ENCODE measurements around the gene RAB3D.

Gene RAB3D

GRCh38 chr19:11370744-11371143 is 31.3 kb upstream of the RAB3D start:
- H3K9ac ChIP-seq (ENCODE audit: low read length) = no peak overlapping the region
- H3K27me3 ChIP-seq (ENCODE audit: low read length) = no peaks in the 10 kb centered on the region
- peaks cover 5% of the 10 kb centered on the region; the same call in 1 of the 2 replicates for H3K79me2 ChIP-seq (ENCODE audit: insufficient read depth, low read length)
- H3K27ac ChIP-seq (ENCODE audit: low read depth, low read length) = no peak overlapping the region
- H2AFZ ChIP-seq (ENCODE audit: low read depth, low read length, severe bottlenecking) = no peak overlapping the region
- H3F3A ChIP-seq (ENCODE audit: insufficient read depth) = no peaks in the 10 kb centered on the region
- H3K4me2 ChIP-seq (ENCODE audit: low read depth, low read length, poor library complexity, severe bottlenecking) = no peak overlapping the region
- no peaks in the 10 kb centered on the region for H3K9me3 ChIP-seq (ENCODE audit: insufficient read depth, low read length)
- no peaks in the 10 kb centered on the region for H4K20me1 ChIP-seq (ENCODE audit: low read depth, low read length)
- H3K4me3 ChIP-seq (ENCODE audit: insufficient read depth, low read length, poor library complexity, severe bottlenecking) = no peak overlapping the region
- H3K9me2 ChIP-seq (replicated peaks; ENCODE audit: insufficient read depth, low read length) = no peaks in the 10 kb centered on the region
- no peak for TF ChIP-seq CTCF (IDR thresholded peaks at IDR 0.05; ENCODE audit: insufficient read depth, low read length, poor library complexity, severe bottlenecking)
- TF ChIP-seq EZH2phosphoT487 (conservative IDR thresholded peaks at IDR 0.05; ENCODE audit: low read length) = no peak
- no peaks in the 10 kb centered on the region for H3K36me3 ChIP-seq (ENCODE audit: low read length)

GRCh38 chr19:11367528-11367927 is 28.1 kb upstream of the RAB3D start:
- no peak overlapping the region for H2AFZ ChIP-seq (ENCODE audit: low read depth, low read length, severe bottlenecking)
- no peaks in the 10 kb centered on the region for H3K27me3 ChIP-seq (ENCODE audit: low read length)
- H3K4me2 ChIP-seq (ENCODE audit: low read depth, low read length, poor library complexity, severe bottlenecking) = no peak overlapping the region
- H3K36me3 ChIP-seq (ENCODE audit: low read length) = no peaks in the 10 kb centered on the region
- no peaks in the 10 kb centered on the region for H3K9me3 ChIP-seq (ENCODE audit: insufficient read depth, low read length)
- H3K9ac ChIP-seq (ENCODE audit: low read length) = no peak overlapping the region
- H4K20me1 ChIP-seq (ENCODE audit: low read depth, low read length) = no peaks in the 10 kb centered on the region
- no peaks in the 10 kb centered on the region for H3K9me2 ChIP-seq (replicated peaks; ENCODE audit: insufficient read depth, low read length)
- H3K4me3 ChIP-seq (ENCODE audit: insufficient read depth, low read length, poor library complexity, severe bottlenecking) = no peak overlapping the region
- no peaks in the 10 kb centered on the region for H3K79me2 ChIP-seq (ENCODE audit: insufficient read depth, low read length)
- no peaks in the 10 kb centered on the region for H3F3A ChIP-seq (ENCODE audit: insufficient read depth)
- TF ChIP-seq EZH2phosphoT487 (conservative IDR thresholded peaks at IDR 0.05; ENCODE audit: low read length) = no peak
- TF ChIP-seq CTCF (IDR thresholded peaks at IDR 0.05; ENCODE audit: insufficient read depth, low read length, poor library complexity, severe bottlenecking) = no peak
- no peak overlapping the region for H3K27ac ChIP-seq (ENCODE audit: low read depth, low read length)

GRCh38 chr19:11365557-11366117 is 26.2 kb upstream of the RAB3D start:
- TF ChIP-seq CTCF (IDR thresholded peaks at IDR 0.05; ENCODE audit: insufficient read depth, low read length, poor library complexity, severe bottlenecking) = no peak
- H3K79me2 ChIP-seq (ENCODE audit: insufficient read depth, low read length) = no peaks in the 10 kb centered on the region
- H3K4me2 ChIP-seq (ENCODE audit: low read depth, low read length, poor library complexity, severe bottlenecking) = no peak overlapping the region
- no peak overlapping the region for H3K9ac ChIP-seq (ENCODE audit: low read length)
- no peaks in the 10 kb centered on the region for H3K27me3 ChIP-seq (ENCODE audit: low read length)
- H3K4me3 ChIP-seq (ENCODE audit: insufficient read depth, low read length, poor library complexity, severe bottlenecking) = no peak overlapping the region
- no peaks in the 10 kb centered on the region for H3K36me3 ChIP-seq (ENCODE audit: low read length)
- no peaks in the 10 kb centered on the region for H3K9me3 ChIP-seq (ENCODE audit: insufficient read depth, low read length)
- no peak overlapping the region for H2AFZ ChIP-seq (ENCODE audit: low read depth, low read length, severe bottlenecking)
- H3K27ac ChIP-seq (ENCODE audit: low read depth, low read length) = no peak overlapping the region
- no peaks in the 10 kb centered on the region for H3K9me2 ChIP-seq (replicated peaks; ENCODE audit: insufficient read depth, low read length)
- no peaks in the 10 kb centered on the region for H4K20me1 ChIP-seq (ENCODE audit: low read depth, low read length)
- H3F3A ChIP-seq (ENCODE audit: insufficient read depth) = no peaks in the 10 kb centered on the region

All from SU-DHL-6 (cell line).